Adipose tissue (tissue), 3 donors: ENCODE measurements around the gene ZHX3. TPM values are rescaled to one million over a fixed set of nuclear protein-coding genes. Genes with fewer than 3 reads are reported as not detected.

Experiments used
- H3K27ac ChIP-seq: one replicate; pipeline ENCODE4 v1.5.1; 2013; ENCODE audit warnings: low read depth, low read length
- WGBS, 3 donors: extraction: QIAGEN DNeasy Blood & Tissue Kit; methylation state at CpG; one replicate each; pipeline ENCODE4 v1.1.7; 2013; 5-methylcytosine and 5-hydroxymethylcytosine counted together
- polyA plus RNA-seq, 3 donors: library from polyadenylated mRNA; stranded (reverse); fragments of 200-250 nt; gene quantifications; one replicate each; pipeline ENCODE4 v1.2.3, GENCODE V29; 2013
- donor health status: healthy with polysubstance abuse.
- donor health status: Bipolar disorder and iron deficiency.
- donor health status: healthy.

ZHX3 gene
- polyA plus RNA-seq, 3 donors = 4.5 to 25.0 (median 12.8) TPM

DNA sequence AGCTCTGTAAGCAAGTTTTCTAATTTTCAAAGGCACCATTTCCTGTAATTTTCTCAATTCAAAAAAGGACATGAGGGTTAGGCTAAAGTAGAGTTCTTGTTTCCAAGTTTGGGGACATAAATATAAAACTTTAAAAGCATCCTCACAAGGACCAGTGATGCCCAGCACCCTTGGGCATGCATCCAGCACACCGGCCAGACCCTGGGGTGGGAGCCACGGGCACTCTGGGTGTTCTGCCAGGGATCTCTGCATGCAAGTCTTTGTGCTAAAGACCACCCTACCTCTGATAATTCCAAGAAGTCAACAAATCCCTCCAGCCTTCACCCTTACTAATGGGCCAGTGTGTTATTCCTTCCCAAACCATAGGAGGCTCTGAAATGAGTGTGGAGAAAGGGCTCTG, 133.7 kb downstream of the ZHX3 start:
- no peak overlapping the region for H3K27ac ChIP-seq
- 90 to 97% (median 94%) methylated on average over 2 of the region's 2 CpGs for WGBS, 3 donors

DNA sequence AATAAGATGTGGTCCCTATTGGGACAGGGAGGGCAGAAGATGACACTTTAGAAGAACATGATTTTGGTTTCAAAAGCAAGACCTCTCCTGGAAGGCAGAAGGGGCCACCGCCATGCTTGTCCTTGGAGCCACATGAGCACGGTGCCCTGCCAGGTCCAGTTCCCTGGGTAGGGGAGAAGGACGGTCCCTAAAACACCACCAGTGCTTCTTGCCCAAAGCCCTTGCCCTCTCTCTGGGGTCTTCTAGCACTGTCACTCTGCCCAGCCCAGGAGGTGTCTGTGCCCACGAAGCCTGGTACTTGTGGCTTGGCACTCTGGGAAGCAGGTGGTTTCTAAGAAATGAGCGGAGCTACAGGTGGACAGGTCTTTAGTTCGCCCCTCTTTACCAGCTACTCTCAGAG, 134.1 kb downstream of the ZHX3 start:
- WGBS, 3 donors = 94 to 96% (median 96%) methylated on average over 6 of the region's 6 CpGs
- H3K27ac ChIP-seq = no peak overlapping the region

DNA sequence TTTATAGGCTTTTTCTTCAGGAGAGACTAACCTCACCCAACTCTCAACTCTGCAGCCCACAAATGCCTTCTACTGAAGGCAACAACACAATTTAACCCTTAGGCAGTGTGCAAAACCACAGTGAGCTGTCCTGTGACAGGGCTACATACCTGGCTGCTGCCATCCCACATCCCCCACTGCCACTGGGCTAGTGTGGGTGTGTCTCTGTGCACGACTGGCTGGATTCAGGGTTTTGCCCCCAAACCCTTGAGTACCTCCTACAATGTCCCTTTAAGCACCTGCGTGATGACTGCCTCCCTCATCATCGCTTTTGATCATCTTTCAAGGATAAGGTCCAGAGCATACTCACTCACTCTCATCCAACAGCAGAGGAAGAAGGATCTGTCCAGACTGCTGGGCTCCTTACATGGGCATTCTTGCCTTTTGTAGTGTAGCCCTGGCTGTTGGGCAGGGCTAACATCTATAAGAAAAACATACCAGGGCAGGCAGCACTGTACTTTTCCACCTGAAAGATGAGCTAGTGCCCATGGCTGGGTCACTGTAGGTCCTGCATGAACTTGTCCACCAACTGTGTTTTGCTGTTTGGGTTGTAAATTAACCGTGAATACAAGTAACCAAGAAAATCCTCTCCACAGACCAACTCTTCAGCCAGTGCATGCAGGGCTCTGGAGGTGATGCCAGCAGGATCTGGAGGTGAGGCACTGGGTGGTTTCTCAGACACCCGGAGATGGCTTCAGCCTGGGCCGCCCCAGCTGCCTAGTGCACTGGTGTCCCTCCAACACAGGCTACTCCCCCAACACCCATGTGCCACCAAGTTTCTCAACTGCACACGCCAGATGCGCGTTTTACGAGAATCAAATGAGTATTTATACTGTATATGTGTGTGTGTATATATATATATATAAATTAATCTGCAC, 135.0 kb downstream of the ZHX3 start:
- WGBS, 3 donors = 89 to 95% (median 92%) methylated on average over 10 of the region's 10 CpGs
- no peak overlapping the region for H3K27ac ChIP-seq

DNA sequence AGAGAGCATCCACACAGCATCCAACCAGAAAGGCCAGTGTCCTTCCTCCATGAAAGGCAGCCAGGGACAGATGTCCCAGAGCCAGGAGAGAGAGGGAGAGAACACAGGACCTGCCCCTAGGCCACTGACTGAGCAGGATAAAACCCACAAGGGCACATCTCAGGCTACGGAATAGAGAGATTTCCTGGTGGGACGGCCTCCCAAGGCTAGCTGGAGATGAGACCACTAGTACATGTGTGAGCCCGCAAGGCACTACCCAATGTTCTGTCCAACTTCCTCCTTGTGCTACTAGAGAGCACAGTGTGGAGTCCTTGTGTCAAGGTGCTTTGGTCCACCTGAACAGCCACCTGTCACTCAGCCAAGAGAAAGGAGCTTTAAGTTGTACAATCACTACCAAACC, 136.0 kb downstream of the ZHX3 start:
- H3K27ac ChIP-seq = no peak overlapping the region

DNA sequence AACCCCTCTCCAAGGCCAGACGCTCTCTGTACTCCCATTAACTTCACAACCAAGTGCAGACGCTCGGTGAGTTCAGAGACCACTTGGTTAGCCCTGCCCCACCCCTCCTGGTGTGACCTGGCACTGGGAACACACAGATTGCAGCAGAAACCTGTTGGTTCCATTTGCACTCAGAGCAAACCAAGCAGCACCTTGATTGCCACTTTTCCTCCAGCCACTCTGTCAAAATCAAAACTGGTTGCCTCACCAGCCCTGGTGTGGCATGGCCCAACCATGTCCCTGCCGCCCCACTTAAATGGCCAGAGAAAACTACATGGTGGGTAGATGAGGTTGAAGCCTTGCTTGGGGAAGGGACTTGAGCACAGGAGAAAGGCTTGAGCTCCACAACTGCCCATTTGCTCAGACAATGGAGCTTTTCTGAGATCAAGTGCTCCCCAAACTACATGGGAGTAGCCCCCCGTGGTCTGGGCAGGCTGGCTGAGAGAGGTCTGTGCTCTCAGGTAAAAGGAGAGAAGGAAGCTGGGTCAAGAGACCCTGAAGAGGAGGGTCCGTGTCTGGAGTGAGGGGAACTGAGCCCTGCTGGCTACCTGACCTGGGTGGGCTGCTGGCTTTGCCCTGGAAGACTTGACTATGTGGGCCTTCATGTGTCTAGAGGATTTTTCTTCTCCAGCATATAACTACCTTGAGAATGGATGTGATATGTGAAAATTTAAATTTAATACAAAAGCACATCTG, 136.8 kb downstream of the ZHX3 start:
- H3K27ac ChIP-seq = no peak overlapping the region
- 91 to 93% (median 93%) methylated on average over 6 of the region's 6 CpGs for WGBS, 3 donors

More for the DNA sequence above, 136.0 kb downstream of the ZHX3 start:
- WGBS, 3 donors = 93 to 96% (median 95%) methylated on average over 3 of the region's 3 CpGs

DNA sequence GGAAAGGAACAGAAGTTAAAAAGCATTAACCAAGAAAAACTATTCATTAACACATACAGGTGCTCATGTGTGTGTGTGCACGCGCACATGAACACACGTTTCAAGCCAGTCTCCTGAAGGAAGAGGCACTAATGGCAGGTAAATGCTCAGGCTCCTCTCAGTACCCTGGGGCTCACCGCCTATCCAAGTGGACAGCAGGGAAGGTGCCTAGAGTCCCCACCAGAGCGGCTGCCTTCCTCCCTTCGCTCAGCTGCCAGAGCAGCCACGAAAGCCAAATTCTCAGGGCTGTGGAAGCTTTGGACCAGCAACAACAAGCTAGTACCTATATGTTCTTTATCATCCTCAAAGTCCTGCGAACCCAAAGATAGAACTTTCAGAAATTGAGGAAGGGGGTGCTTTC, 137.6 kb downstream of the ZHX3 start:
- no peak overlapping the region for H3K27ac ChIP-seq
- 92 to 96% (median 96%) methylated on average over 8 of the region's 8 CpGs for WGBS, 3 donors

DNA sequence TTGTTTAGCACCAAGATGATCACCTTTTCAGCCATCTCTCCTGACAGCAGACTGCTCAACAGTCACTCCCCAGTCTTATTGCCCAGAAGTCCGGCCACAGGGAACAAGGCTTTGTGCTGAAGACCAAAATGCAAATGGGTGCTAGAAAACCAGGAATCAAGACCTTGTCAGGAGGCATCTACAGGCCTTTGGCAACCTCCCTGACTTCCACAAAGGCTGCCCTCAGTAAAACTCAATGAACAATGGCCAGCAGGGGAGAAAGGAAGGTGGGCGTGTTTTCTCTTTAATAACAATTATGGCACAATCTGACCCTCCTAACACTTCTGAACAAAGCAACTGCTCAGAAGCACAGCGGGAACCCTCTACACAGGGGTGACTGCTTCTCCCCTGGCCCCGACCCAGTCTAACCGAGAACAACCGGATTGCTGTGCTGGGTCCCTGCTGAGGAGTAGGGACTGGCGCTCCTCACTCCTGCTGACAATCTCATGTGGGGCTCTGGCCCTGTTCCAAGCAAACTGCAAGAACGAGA, 138.6 kb downstream of the ZHX3 start:
- WGBS, 3 donors = 64 to 74% (median 69%) methylated on average over 8 of the region's 8 CpGs
- H3K27ac ChIP-seq = no peak overlapping the region

DNA sequence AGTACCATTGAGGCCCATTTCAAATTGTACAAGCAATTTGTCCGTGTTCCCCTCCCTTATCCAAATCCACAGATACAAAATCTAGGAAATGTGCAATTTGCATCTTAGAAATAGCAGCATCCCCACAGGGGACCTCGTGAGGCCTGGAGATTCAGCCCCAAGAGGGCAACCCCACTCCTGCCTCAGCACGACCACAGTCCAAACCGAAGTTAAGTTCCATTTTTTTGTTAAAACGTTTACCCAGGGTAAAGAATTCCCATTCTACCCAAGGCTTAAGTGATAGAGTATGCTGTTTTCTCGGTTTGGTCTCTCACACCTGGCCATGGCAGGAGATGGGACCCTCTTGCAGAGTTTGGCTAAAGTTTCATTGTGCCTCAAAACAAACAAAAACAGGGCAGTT, 139.0 kb downstream of the ZHX3 start:
- WGBS, 3 donors = 70 to 80% (median 73%) methylated on average over 6 of the region's 6 CpGs
- no peak overlapping the region for H3K27ac ChIP-seq

DNA sequence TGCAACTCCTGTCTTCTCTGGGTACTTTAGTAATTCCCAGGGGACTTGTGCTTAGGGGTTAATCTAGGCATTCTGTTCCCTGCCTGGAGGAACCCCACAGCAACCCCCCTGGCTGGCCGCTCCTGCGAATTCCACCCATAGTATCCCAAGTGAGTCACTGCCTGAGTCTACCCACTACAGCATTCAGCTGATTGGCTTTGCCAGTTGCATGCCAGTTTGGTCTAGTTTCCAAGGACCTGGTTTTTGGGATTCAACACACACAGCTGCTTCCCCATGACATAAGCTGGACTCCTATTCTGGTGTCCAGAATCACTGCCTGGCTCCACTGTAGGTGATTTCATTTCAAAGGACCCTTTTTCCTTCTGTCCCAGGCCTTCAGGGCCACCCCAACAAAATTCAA, 139.9 kb downstream of the ZHX3 start:
- no peak overlapping the region for H3K27ac ChIP-seq
- WGBS, 3 donors = 84 to 88% (median 86%) methylated on average over 2 of the region's 2 CpGs

DNA sequence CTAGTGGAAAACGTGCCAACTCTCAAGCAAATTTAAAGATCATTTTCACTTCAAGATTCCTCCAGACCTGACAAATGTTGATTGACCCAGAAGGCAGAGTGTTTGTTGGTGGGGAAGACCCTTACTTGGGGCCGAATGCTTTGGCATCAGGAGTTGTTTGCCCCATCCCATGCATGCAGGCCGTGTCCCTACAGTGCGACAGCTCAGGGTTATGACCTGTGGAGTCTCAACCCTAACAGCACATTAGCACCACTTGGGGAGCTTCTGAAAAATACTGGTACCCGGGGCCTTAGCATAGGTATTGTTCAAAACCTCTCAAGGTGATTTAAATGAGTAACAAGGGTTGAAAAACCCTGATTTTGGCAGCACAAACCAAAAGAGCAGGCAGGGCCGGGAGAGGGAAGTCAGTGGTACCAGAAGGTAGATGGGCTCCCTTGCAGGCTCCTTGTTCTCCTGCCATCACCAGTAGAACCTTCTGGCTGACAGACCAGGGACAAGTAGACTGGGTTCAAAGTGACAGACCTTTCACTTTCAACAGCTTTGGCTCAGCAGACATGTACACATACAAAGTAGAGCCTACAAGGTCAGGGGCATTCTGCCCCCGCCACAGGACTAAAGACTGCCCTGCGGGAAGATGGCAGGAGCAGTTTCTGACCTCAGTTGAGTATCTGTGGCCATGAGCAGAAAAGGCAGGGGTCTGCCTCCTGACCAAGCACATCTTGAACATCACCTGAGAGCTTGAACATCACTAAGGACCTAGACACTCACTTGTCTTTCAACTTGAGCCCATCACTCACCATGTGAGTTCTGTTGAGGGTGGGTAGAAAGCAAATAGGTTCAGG, 140.6 kb downstream of the ZHX3 start:
- 82 to 89% (median 88%) methylated on average over 8 of the region's 8 CpGs for WGBS, 3 donors
- H3K27ac ChIP-seq = no peak overlapping the region

DNA sequence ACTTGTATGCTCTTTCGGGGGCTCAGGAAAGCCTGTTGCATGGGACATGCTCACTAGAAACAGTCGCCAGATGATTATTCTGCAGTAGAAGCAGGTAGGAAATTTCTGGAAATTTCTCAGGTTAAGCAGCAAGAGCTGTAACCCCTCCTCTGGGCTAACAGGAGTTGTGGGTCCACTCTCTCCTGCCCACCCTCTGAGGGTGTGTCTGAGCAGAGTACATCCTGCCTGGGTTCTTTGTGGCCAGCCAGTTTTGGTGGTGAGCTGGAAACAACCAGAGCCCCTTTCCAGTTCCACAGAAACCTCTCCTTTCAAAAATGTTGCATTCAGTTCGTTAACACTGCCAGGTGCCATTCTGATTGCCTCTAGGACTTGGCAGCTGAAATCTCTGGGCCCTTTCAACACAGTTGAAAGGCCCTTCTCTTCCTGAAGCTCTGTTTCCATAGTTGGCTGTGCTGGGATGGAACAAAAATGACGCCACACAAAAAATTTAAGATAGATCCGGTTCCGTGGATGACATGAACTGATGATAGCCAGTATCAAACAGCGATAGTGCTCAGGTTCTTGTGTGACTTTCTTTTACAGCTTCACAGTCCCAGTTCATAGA, 141.7 kb downstream of the ZHX3 start:
- no peak overlapping the region for H3K27ac ChIP-seq
- WGBS, 3 donors = 85 to 88% (median 86%) methylated on average over 7 of the region's 7 CpGs

DNA sequence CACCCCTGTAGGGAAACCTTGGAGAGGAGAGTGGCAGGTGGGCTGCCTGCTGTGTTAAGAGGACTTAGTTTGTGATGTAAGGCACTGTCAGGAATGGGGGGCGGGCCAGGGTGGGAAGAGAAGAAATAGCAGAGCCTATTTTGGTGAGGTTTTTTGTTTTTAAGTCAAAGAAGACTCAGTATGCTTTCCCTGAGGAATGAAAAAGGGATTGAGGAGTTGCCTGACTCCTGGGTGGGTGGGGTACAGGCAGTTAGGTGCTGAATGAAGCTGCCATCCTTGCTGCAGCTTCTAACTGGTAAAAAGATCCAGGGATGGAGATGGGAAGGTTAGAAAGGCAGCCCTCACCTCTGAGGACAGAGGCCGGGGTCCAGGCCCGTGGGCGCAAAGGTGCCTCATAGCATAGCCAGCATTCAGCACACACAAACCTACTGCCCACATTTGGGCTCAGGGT, 142.3 kb downstream of the ZHX3 start:
- 88 to 100% (median 91%) methylated on average over 4 of the region's 4 CpGs for WGBS, 3 donors
- no peak overlapping the region for H3K27ac ChIP-seq

DNA sequence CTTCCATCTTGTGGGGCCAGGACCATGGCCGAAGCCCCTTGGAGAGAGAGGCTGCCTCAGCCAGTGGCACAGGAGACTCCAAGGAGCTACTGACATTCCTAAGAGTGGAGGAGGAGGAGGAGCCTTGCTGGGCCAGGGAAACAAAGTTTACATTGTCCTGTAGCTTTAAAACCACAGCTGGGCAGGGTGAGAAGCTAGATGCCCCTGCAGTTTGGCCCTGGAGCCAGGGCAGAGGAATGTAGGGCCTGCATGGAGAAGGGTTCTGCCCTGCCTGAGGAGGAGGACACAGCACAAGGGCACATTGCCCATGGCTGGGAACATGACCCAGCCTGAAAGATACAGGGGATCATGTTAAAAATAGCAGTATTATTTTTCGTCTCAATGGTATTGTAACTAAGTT, 142.7 kb downstream of the ZHX3 start:
- no peak overlapping the region for H3K27ac ChIP-seq
- 62 to 83% (median 70%) methylated on average over 2 of the region's 2 CpGs for WGBS, 3 donors

DNA sequence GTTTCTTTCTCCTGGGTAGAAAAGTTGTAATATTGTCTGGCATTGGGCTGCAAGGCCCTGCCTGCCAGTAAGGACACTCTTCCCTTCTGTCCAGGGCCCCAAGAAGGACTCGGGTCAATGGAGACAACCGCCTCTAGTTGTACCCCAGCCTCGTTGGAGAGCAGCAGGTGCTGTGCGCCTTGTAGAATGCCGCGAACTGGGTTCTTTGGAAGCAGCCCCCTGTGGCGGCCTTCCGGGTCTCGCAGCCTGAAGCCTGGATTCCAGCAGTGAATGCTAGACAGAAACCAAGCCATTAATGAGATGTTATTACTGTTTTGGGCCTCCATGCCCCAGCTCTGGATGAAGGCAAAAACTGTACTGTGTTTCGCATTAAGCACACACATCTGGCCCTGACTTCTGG, 143.2 kb downstream of the ZHX3 start:
- 93 to 95% (median 94%) methylated on average over 10 of the region's 10 CpGs for WGBS, 3 donors

DNA sequence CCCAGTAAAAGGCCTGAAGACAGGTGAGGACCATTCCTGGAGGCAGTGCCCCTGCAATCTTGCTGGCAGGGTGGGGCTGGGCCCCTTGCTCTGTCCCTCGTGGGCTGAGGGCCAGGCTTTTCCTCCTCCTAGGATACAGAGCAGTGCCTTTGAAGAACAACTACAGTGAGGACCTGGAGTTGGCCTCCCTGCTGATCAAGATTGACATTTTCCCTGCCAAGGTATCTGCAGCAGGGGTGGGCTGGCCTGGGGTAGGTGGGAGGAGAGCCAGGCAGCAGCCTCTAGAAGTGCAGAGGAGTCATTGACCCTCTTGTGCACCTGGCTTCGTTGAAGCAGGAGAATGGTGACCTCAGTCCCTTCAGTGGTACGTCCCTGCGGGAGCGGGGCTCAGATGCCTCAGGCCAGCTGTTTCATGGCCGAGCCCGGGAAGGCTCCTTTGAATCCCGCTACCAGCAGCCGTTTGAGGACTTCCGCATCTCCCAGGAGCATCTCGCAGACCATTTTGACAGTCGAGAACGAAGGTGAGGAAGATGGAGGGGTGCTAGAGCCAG, 143.7 kb downstream of the ZHX3 start:
- H3K27ac ChIP-seq = no peak overlapping the region
- 86 to 90% (median 89%) methylated on average over 13 of the region's 13 CpGs for WGBS, 3 donors

More for the DNA sequence above, 143.2 kb downstream of the ZHX3 start:
- H3K27ac ChIP-seq = no peak overlapping the region

DNA sequence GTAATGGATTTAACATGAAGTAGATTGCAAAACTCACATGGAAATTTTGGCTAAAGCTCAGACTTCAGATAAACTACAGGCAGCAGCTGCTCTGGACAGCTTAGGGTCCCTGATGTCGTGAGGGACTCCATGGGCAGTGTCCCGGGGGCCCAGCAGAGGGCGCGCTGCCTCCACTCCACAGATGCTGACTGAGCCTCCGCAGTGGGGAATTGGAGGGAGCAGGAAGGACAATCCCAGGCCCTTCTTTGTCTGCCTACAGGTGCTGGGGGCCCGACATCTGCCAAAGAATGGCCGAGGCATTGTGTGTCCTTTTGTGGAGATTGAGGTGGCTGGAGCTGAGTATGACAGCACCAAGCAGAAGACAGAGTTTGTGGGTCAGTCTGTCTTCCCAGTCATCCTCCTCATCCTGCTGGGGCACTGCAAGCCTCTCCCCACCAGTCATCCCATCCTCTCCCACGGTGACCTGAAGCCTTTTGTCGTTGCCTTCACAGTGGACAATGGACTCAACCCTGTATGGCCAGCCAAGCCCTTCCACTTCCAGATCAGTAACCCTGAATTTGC, 144.3 kb downstream of the ZHX3 start:
- 10 to 29% (median 20%) methylated on average over 9 of the region's 9 CpGs for WGBS, 3 donors
- H3K27ac ChIP-seq = no peak overlapping the region

DNA sequence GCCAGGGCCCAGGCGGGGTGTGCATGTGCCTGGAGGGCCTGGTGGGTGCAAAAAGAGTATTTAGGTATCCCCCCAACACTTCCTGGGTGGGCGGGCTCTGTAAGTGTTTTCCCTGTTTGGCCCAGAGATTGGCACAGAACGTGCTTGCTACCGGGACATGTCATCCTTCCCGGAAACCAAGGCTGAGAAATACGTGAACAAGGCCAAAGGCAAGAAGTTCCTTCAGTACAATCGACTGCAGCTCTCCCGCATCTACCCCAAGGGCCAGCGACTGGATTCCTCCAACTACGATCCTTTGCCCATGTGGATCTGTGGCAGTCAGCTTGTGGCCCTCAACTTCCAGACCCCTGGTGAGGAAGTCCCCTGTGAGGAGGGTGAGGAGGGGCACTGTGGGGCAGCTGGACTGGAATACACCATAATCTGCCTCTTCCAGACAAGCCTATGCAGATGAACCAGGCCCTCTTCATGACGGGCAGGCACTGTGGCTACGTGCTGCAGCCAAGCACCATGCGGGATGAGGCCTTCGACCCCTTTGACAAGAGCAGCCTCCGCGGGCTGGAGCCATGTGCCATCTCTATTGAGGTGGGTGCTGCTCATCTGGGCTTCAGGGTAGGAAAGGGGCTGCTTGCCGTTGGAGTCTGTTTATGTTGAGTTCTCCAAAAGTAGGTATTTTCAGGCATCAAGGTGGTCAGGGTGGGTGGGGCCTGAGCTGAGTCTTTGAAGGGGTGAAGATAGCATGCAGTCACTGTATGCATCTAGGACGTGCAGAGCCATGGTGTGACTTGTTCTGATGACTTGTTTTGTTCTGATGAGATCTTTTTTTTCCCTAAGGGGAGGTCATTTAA, 145.0 kb downstream of the ZHX3 start:
- whole genome bisulfite sequencing, 3 donors = 65 to 73% (median 66%) methylated on average over 18 of the region's 18 CpGs
- no peak overlapping the region for H3K27ac ChIP-seq
